Memory B cell (primary cell): ENCODE data around the gene OSTF1.

Experiments used
- ATAC-seq: fragments of 150-1000 bp; cut with Tn5 transposase; 2 replicates; pipeline ENCODE4 v1.10.0; 2021; ENCODE audit warnings: low read depth, mild to moderate bottlenecking, moderate library complexity
- DNase-seq, 2 donors: peaks; one replicate each; pipeline ENCODE4 v3.0.0; 2022; ENCODE audit warnings: low spot score in 2 of 2
- H3K27ac Mint-ChIP-seq: one replicate; pipeline ENCODE4 v1.8.0; 2022; ENCODE audit warnings: mild to moderate bottlenecking, moderate library complexity, mixed read lengths
- H3K27me3 Mint-ChIP-seq: one replicate; pipeline ENCODE4 v1.8.0; 2022; ENCODE audit warnings: mixed read lengths
- H3K36me3 Mint-ChIP-seq: one replicate; pipeline ENCODE4 v1.8.0; 2022; ENCODE audit warnings: mild to moderate bottlenecking, mixed read lengths
- H3K4me1 Mint-ChIP-seq: one replicate; pipeline ENCODE4 v1.8.0; 2022; ENCODE audit warnings: mixed read lengths
- H3K4me3 Mint-ChIP-seq: one replicate; pipeline ENCODE4 v1.8.0; 2022; ENCODE audit warnings: mild to moderate bottlenecking, moderate library complexity, mixed read lengths
- H3K9me3 Mint-ChIP-seq: one replicate; pipeline ENCODE4 v1.8.0; 2022; ENCODE audit warnings: mixed read lengths

OSTF1 gene, protein sequence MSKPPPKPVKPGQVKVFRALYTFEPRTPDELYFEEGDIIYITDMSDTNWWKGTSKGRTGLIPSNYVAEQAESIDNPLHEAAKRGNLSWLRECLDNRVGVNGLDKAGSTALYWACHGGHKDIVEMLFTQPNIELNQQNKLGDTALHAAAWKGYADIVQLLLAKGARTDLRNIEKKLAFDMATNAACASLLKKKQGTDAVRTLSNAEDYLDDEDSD

GRCh38 chr9:75087824-75088645, at the start of gene OSTF1, which contains the start of gene NMRK1:
TSS of gene OSTF1 (plus strand) at chr9:75088514. CDS start at chr9:75088693, 179 bp downstream.
TSS of gene NMRK1 (minus strand) at chr9:75088155. CDS start at chr9:75083115, 5,040 bp downstream.
- H3K27me3 Mint-ChIP-seq, result no peaks in the 10 kb centered on the region
- H3K9me3 Mint-ChIP-seq, result no peaks in the 10 kb centered on the region
- H3K36me3 Mint-ChIP-seq, result peaks cover 3% of the 10 kb centered on the region
- ATAC-seq (peak; percentile 88), DNase-seq (peak; percentile 88 to 93)
- H3K27ac Mint-ChIP-seq, result peak within 1 kb of the TSS; percentile 83
- peaks cover 40% of the 10 kb centered on the region for H3K4me1 Mint-ChIP-seq
- H3K4me3 Mint-ChIP-seq, result peak within 1 kb of the TSS; percentile 93

DNA sequence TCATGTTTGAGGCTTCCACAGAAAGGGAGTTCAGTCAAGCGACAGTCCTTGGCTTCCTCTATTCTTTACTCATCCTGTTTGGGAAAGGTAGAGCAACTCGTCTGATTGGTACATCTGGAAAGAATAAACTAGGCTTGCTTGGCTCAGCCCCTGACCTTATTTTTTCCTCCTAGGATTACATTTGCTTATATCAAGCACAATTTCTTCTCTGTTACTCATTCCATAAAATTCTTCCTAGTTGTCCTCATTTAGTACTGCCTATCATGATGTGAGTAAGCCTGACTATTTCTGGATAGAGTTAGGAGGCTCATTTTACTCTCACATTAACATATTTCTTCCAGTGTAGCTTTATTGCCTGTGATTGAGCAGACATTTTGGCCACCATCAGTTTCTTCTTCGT, 49.3 kb upstream of the OSTF1 start:
- Mint-ChIP-seq H3K27me3 (no peaks in the 10 kb centered on the region), H3K36me3 (no peaks in the 10 kb centered on the region), H3K4me3 (no peak overlapping the region), H3K9me3 (no peaks in the 10 kb centered on the region), H3K4me1 (peaks cover 6% of the 10 kb centered on the region), H3K27ac (no peak overlapping the region)
- ATAC-seq (no peak), DNase-seq (no peak)

DNA sequence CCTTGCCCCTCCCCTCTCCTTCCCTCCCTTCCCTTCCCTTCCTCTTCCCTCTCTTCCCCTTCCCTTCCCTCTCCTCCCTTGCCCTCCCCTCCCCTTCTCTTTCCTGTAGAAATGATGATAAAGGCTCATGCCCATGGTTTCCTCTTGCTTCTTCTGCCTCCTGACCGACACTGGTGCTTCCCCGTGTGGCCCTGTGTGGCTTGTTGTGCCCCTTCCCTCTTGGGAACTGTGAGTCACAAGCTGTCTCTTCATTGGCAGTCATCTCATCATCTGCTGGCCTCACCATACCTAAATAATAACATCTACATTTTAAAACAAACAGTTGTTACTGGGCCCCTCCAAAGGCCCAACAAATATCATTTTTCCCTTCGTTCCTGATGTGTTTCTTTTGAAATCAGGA, 48.5 kb upstream of the OSTF1 start:
- Mint-ChIP-seq H3K36me3 (no peaks in the 10 kb centered on the region), H3K9me3 (no peaks in the 10 kb centered on the region), H3K27me3 (peaks cover 1% of the 10 kb centered on the region), H3K4me3 (no peak overlapping the region), H3K4me1 (peaks cover 6% of the 10 kb centered on the region), H3K27ac (peak overlapping the region; percentile 28)
- ATAC-seq (no peak), DNase-seq (no peak)

DNA sequence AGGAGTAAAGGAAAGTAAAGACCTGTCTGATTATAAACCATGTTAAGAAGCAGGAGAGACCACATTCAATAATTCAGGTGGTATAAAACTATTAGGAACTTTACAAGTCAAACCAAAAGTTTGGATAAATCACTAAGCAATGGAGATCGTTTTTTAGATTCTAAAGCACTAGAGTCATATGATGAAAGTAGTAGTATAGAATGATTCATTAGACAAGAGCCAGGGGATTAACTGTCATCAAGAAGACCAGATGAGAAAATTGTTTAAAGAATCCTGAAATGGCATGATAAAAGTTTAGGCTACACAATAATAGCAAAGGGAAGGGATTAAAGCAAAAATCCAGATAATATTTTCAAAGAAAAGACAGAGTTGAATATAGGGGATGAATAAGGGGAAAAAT, 47.3 kb upstream of the OSTF1 start:
- ATAC-seq (no peak), DNase-seq (no peak)
- Mint-ChIP-seq H3K27me3 (peaks cover 2% of the 10 kb centered on the region), H3K4me3 (no peak overlapping the region), H3K27ac (no peak overlapping the region), H3K9me3 (no peaks in the 10 kb centered on the region), H3K36me3 (no peaks in the 10 kb centered on the region), H3K4me1 (peaks cover 6% of the 10 kb centered on the region)

- ATAC-seq (no peak), DNase-seq (no peak)
- H3K36me3 Mint-ChIP-seq, result no peaks in the 10 kb centered on the region
- no peak overlapping the region for H3K27ac Mint-ChIP-seq
- no peaks in the 10 kb centered on the region for H3K4me1 Mint-ChIP-seq
- H3K9me3 Mint-ChIP-seq, result no peaks in the 10 kb centered on the region
- peaks cover 2% of the 10 kb centered on the region for H3K27me3 Mint-ChIP-seq
- H3K4me3 Mint-ChIP-seq, result no peak overlapping the region
Measured at GRCh38 chr9:75046725-75047345, 41.5 kb upstream of the OSTF1 start.

DNA sequence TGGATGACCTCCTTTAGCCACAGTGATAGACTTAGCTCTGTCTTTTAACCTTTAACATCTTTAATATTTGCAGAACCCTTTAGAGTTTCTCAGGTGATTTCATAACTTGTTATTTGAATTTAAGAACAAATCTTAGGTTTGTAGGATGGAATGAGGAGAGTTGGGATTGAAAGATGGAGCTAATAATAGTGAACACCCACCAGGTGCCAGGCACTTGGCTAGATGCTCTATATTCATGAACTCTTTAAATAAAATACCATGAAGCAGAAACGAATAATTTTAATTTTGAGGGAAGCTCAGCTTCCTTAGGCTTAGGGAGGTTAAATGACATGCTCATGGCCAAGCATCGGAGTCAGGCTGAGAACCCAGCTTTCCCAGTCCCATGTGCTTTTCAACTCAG, 40.8 kb upstream of the OSTF1 start:
- Mint-ChIP-seq H3K36me3 (no peaks in the 10 kb centered on the region), H3K9me3 (no peaks in the 10 kb centered on the region), H3K27me3 (peaks cover 2% of the 10 kb centered on the region), H3K27ac (no peak overlapping the region), H3K4me1 (no peaks in the 10 kb centered on the region), H3K4me3 (no peak overlapping the region)
- DNase-seq (no peak), ATAC-seq (no peak)

GRCh38 chr9:75051285-75051684, 37.0 kb upstream of the OSTF1 start:
- no peaks in the 10 kb centered on the region for H3K9me3 Mint-ChIP-seq
- H3K36me3 Mint-ChIP-seq, result no peaks in the 10 kb centered on the region
- no peak overlapping the region for H3K27ac Mint-ChIP-seq
- no peak overlapping the region for H3K4me3 Mint-ChIP-seq
- no peaks in the 10 kb centered on the region for H3K27me3 Mint-ChIP-seq
- DNase-seq (no peak), ATAC-seq (no peak)
- peaks cover 6% of the 10 kb centered on the region for H3K4me1 Mint-ChIP-seq

DNA sequence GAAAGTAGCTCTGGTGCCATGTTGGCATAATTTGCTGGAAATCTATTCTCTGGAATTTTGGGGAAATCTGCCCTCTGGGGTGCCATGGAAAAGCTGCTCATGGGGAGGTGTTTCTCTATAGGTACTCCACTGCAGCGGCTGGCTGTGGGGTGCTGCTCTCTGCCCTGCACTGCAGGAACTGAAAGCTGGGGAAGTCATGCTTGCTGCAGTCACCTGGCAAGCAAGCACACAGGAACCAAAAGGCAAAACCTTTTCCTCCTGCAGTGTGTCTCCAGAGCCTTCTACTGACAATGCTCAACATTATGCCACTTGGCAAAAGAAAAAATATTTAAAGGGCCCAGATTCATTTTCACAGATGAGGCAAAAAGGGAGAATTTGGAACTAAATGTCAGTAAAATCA, 34.4 kb upstream of the OSTF1 start:
- ATAC-seq, result peak; percentile 100
- H3K27ac Mint-ChIP-seq, result peak overlapping the region; percentile 31
- H3K4me3 Mint-ChIP-seq, result peak overlapping the region; percentile 60

GRCh38 chr9:75054368-75055001, 33.8 kb upstream of the OSTF1 start:
- Mint-ChIP-seq H3K4me3 (no peak overlapping the region), H3K36me3 (peaks cover 3% of the 10 kb centered on the region), H3K27ac (no peak overlapping the region), H3K27me3 (no peaks in the 10 kb centered on the region), H3K4me1 (peaks cover 6% of the 10 kb centered on the region), H3K9me3 (peaks cover 1% of the 10 kb centered on the region)
- ATAC-seq (no peak), DNase-seq (no peak)

More for the DNA sequence above, 34.4 kb upstream of the OSTF1 start:
- H3K9me3 Mint-ChIP-seq, result no peaks in the 10 kb centered on the region
- no peaks in the 10 kb centered on the region for H3K36me3 Mint-ChIP-seq
- peaks cover 6% of the 10 kb centered on the region for H3K4me1 Mint-ChIP-seq
- peak in 1 of 2 donors; percentile 46 for DNase-seq
- no peaks in the 10 kb centered on the region for H3K27me3 Mint-ChIP-seq

DNA sequence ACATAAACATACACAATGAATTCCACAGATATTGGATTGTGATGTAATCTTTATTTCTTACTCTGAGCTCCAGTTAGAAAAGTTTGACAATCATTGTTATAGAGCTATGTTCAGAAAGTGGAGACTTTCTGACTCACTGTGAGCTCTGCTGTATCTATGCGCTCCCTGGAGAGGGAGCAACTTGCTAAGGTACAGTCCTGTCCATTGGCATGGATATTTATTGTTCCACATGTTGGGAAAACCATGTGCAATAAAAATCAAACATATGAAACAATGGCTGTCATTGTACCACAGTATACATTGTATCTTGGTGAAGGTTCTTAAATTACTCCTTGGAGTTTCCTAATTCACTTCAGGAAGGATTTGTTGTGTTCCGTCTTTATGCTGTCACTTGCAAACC, 27.1 kb upstream of the OSTF1 start:
- no peak overlapping the region for H3K4me3 Mint-ChIP-seq
- H3K27ac Mint-ChIP-seq, result no peak overlapping the region
- DNase-seq, result no peak
- no peaks in the 10 kb centered on the region for H3K27me3 Mint-ChIP-seq
- H3K4me1 Mint-ChIP-seq, result no peaks in the 10 kb centered on the region
- peaks cover 1% of the 10 kb centered on the region for H3K9me3 Mint-ChIP-seq
- H3K36me3 Mint-ChIP-seq, result peaks cover 6% of the 10 kb centered on the region
- no peak for ATAC-seq

DNA sequence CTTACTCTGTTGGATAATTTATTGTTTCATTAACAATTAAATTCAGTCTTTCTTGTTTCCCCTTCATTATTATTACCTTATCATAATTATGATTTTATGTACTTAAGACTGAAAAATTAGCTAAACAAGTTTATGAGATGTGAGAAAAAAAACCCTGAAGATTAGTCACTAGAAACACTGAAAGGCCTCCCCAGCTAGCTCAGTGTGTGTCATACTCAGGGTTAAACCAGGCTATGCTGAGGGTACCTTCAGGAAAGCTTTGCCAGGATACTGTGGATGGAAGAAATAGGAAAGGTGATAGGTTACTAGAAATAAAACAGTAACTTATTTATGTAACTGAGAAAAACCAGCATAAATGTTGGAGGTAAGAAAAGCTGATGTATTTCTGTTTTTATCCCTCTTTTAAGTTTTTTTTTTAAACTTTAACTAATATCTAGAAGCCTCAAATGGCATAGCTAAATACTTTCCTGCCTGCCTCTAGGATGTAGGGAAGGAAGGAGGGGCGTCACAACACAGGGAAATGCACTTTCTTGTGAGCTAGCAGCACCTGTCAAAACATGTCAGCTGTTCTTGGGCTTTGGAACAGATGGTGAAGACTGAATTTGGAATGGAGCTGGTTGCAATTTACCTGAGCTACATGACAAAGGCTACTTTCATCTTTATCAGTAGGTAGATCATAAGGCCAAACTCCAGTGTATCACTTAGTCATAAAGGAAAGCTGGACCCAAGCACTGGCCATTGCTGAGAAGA, 24.6 kb upstream of the OSTF1 start:
- ATAC-seq, result no peak
- H3K27ac Mint-ChIP-seq, result no peak overlapping the region
- H3K27me3 Mint-ChIP-seq, result no peaks in the 10 kb centered on the region
- H3K4me1 Mint-ChIP-seq, result no peaks in the 10 kb centered on the region
- peaks cover 1% of the 10 kb centered on the region for H3K9me3 Mint-ChIP-seq
- no peak overlapping the region for H3K4me3 Mint-ChIP-seq
- H3K36me3 Mint-ChIP-seq, result peaks cover 6% of the 10 kb centered on the region
- no peak for DNase-seq

DNA sequence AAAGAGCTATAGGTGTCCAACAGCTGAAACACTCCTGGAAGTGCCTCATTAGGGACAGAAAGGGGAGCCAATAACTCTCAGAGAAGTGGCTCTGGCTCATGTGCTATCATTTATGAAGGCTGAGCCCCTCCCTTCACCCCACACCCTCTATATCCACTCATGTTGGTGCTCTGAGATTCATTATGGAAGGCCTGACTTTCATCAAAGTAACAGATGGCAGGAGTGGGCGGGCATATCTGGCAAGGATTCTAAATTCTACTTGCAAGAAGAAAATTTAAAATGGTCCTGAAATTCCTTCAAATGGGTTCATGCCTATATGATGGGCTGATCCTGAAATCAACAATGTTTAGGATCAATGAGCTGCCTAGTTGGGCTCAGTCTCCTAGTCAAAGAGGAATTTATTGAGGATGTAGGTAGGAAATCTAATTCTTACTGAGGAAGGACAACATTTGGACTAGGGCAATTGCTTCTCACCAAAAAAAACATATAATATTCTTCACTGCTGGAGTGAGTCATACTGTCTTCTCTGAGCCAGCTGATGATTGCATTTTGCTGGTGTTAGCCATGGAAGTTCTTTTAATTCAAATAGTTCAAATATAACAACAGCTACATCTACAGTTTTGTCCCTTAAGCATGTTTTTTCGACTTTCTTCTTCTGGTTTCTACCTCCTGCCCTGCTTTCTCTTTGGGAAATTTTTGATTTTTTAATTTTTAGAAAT, 23.8 kb upstream of the OSTF1 start:
- Mint-ChIP-seq H3K36me3 (peaks cover 3% of the 10 kb centered on the region), H3K27ac (no peak overlapping the region), H3K9me3 (no peaks in the 10 kb centered on the region), H3K27me3 (no peaks in the 10 kb centered on the region), H3K4me1 (no peaks in the 10 kb centered on the region), H3K4me3 (no peak overlapping the region)
- ATAC-seq (no peak), DNase-seq (no peak)

GRCh38 chr9:75065510-75065909, 22.8 kb upstream of the OSTF1 start:
- Mint-ChIP-seq H3K4me3 (no peak overlapping the region), H3K4me1 (no peaks in the 10 kb centered on the region), H3K36me3 (peaks cover 1% of the 10 kb centered on the region), H3K27me3 (no peaks in the 10 kb centered on the region), H3K9me3 (no peaks in the 10 kb centered on the region), H3K27ac (no peak overlapping the region)
- ATAC-seq (no peak), DNase-seq (no peak)
